Endometrium (tissue), 2 donors: ENCODE measurements around the gene KCNK13.

Experiments
- FAIRE-seq: peaks from 2 replicates; lab custom pipeline; 2012; peaks lifted over from hg19 to GRCh38; lab: Jason Lieb, UNC
- donor health status: control.
- donor health status: control.

KCNK13 gene

GRCh38 chr14:90132821-90133570, 71.2 kb downstream of the KCNK13 start:
- FAIRE-seq: no peak

- FAIRE-seq: no peak
These were observed 75.1 kb downstream of the KCNK13 start for GRCh38 chr14:90136904-90137303.

GRCh38 chr14:90137807-90138206, 76.0 kb downstream of the KCNK13 start:
- no peak for FAIRE-seq

- no peak for FAIRE-seq
These were observed 77.4 kb downstream of the KCNK13 start for GRCh38 chr14:90139199-90139598.

GRCh38 chr14:90140298-90140955, 78.6 kb downstream of the KCNK13 start:
- FAIRE-seq: no peak

GRCh38 chr14:90140956-90141316, 79.1 kb downstream of the KCNK13 start:
- no peak for FAIRE-seq

GRCh38 chr14:90153429-90153828, 91.6 kb downstream of the KCNK13 start:
- FAIRE-seq: no peak

GRCh38 chr14:90154110-90154509, 92.3 kb downstream of the KCNK13 start:
- no peak for FAIRE-seq

- no peak for FAIRE-seq
These were observed 97.4 kb downstream of the KCNK13 start for GRCh38 chr14:90159146-90159545.

GRCh38 chr14:90159688-90160087, 97.9 kb downstream of the KCNK13 start:
- no peak for FAIRE-seq

- no peak for FAIRE-seq
These were observed 99.3 kb downstream of the KCNK13 start for GRCh38 chr14:90161129-90161528.

GRCh38 chr14:90168425-90169105, 106.8 kb downstream of the KCNK13 start:
- no peak for FAIRE-seq

GRCh38 chr14:90175631-90176030, 113.8 kb downstream of the KCNK13 start:
- FAIRE-seq: no peak

GRCh38 chr14:90177539-90178189, 115.9 kb downstream of the KCNK13 start:
- no peak for FAIRE-seq

- FAIRE-seq: no peak
These were observed 117.6 kb downstream of the KCNK13 start for GRCh38 chr14:90179357-90179756.

GRCh38 chr14:90179809-90180779, 118.3 kb downstream of the KCNK13 start:
- FAIRE-seq: no peak

- no peak for FAIRE-seq
These were observed 122.3 kb downstream of the KCNK13 start for GRCh38 chr14:90184094-90184493.

GRCh38 chr14:90184571-90185266, 122.9 kb downstream of the KCNK13 start:
- FAIRE-seq: no peak

- FAIRE-seq: no peak
These were observed 126.8 kb downstream of the KCNK13 start for GRCh38 chr14:90188588-90188987.

- FAIRE-seq: no peak
These were observed 129.4 kb downstream of the KCNK13 start for GRCh38 chr14:90191154-90191553.

GRCh38 chr14:90191585-90191984, 129.8 kb downstream of the KCNK13 start:
- no peak for FAIRE-seq
